ENCODE data around the gene SPRY4.

GRCh38 chr5:142277796-142278195 is 47.0 kb downstream of the SPRY4 start:
- no peak for TF ChIP-seq EZH2 (IDR thresholded peaks at IDR 0.05; ENCODE audit: borderline replicate concordance, low read depth, low read length, poor library complexity, severe bottlenecking)
- TF ChIP-seq CTCF (conservative IDR thresholded peaks at IDR 0.05; ENCODE audit: low read depth, low read length): no peak
